CD4-positive, alpha-beta T cell treated with Interleukin-4 for 4 hours (primary cell): ENCODE results near the gene TLE1.

Experiments
- DNase-seq: peaks from one replicate; pipeline ENCODE4 v3.0.0-alpha.2; 2020

The TLE1 gene

DNA sequence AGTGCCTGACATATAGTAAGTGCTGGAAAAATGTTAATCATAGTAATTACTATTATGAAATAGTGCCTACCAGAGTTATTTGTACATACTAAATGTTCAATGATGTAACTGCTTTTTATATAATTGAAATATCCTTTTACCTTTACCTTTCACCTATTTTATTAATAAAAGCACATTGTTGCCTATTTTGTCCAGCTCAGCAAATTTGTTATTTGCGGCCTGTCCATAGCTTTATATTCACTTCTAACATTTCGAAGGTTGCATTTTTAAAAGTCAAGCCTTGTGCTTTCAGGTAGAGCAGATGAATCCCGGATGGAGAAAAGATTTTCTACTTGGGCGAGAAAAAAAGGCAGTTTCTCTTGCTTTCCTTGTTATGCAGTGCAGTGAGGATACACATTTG lies 119.3 kb downstream of the TLE1 start:
- no peak for DNase-seq

GRCh38 chr9:81566074-81566698 lies 123.2 kb downstream of the TLE1 start:
- no peak for DNase-seq

DNA sequence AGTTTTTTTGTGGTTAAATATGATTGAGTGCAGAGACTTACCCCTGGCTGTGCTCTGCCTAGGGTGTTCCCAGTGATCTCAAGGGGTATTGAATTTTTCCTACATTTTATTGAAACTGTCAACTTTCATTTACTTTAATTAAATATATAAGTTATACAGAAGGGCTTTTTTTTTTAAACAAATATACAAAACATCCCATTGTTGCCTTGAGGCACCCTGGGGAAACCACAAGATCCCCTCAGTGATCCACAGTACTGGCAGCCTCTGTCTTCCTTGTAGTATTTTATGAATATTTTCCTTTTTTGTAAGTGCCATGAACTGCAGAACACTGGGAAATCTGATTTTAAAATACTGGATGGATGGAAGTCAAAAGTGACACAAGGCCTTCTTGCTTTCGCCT lies 123.7 kb downstream of the TLE1 start:
- no peak for DNase-seq

GRCh38 chr9:81565144-81565543 lies 124.2 kb downstream of the TLE1 start:
- DNase-seq, result no peak

GRCh38 chr9:81564632-81565031 lies 124.7 kb downstream of the TLE1 start:
- DNase-seq, result no peak

- DNase-seq, result no peak
These were observed 125.6 kb downstream of the TLE1 start for GRCh38 chr9:81563739-81564138.

GRCh38 chr9:81563020-81563407 lies 126.3 kb downstream of the TLE1 start:
- DNase-seq, result no peak

DNA sequence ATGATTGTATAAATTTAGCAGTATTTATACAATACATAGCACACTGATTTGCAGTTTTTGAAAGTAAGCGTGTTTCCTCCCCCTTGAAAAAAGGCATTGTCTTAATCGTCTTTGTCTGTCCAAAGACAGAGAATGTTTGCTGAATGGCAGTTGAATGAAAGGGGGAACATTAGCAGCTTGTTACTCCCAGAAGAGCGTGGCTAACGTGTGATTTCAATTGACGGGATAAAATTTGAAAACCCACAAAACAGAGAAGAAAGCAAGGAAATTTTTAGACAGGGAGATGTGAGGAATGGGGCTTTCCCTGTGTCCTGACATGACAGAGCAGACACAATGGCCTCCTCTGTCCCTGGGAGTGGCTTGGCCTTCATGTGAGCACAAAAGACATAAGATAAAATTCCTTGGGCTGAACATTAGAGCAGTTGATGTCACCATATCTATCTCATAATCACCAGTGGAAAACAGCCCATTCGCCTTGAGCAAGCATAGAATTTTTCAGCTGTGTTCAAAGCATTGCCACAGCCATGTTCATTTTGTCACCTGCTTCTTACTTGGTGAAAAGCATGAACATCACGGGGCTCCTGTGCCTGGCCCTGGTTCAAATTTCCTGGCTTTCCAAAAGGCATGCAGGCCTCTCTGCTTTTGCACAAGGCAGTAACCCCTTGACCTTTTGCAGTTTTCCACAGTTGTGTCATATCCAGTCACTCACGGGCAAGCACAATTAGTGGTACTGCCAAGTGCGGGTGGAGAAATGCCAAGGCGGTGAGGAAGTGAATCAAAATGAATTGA lies 126.9 kb downstream of the TLE1 start:
- DNase-seq, result no peak

GRCh38 chr9:81560851-81561732 lies 128.3 kb downstream of the TLE1 start:
- DNase-seq, result no peak

- DNase-seq, result no peak
These were observed 129.6 kb downstream of the TLE1 start for GRCh38 chr9:81559709-81560108.

- no peak for DNase-seq
These were observed 130.2 kb downstream of the TLE1 start for GRCh38 chr9:81559197-81559596.

- no peak for DNase-seq
These were observed 131.1 kb downstream of the TLE1 start for GRCh38 chr9:81558091-81558830.

- DNase-seq, result no peak
These were observed 131.8 kb downstream of the TLE1 start for GRCh38 chr9:81557452-81558090.

GRCh38 chr9:81556923-81557322 lies 132.4 kb downstream of the TLE1 start:
- DNase-seq, result no peak

DNA sequence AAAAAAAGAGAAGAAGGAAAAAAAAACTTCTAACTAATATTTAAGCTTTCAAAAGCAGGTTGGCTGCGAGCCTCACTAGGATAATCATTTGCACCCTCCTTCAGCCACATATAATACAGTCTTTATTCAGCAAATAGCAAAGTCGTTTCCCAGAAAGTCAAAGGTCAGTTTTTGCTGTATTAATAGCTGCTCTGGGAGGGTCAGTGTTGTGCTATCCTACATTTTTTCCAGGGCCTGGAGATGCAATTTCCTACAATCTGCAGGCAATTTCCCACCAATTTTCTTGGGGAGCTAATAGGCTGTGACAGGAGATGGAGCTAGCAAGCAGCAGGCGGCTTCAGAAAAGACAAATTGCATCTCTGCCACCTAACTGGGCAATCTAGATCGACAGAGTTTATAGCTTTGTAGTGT lies 136.8 kb downstream of the TLE1 start:
- DNase-seq, result no peak

- no peak for DNase-seq
These were observed 139.2 kb downstream of the TLE1 start for GRCh38 chr9:81550207-81550583.

DNA sequence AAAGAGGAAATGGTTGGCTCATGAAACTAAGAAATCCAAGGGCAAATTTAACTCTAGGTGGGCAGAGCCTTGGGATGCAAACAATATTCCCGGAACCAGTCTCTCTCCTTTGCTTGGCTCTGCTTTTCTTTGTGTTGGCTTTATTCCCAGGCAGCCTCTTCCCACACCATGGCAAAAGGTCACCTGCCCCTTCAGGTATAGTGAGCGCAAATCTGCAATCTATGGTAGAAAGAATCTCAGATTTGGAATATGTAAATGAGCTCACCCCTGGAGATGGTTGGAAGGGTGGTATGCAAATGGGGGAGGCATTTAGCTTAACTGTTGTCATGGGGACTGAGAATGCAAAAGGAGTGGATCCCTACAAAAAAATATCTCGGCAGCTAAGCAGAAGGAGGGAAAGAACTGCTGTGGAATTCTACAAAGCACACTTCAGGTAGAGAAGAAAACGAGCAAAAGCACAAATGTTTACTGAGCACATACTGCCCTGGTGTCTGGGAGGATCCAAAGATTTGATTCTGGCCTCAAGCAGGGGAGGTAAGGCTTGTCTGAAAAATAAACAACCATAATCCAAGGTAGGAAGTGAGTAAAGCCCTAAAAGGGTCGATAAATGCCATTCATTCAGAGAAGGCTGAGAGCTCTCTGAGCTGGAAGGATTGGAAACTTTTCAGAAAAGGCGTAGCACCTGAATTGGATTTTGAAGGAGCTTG lies 139.7 kb downstream of the TLE1 start:
- no peak for DNase-seq

DNA sequence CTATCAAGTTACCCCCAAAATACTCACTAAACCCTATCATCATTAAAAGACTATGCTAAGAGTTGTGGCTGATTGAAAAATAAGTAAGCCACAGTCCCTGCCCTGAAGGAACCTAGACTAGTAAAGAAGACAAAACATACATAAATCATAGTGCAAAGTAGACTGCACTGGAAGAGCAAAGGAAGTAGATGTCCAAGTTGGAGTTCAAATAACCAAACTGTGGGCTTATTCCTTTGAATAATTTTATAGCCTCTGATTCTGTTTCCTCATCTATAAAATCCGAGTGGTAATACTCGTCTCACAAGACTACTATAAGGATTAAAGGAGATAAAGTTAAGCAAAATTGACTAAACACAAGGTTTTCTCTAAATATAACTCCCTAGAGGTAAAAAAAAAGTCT lies 140.4 kb downstream of the TLE1 start:
- DNase-seq, result no peak

DNA sequence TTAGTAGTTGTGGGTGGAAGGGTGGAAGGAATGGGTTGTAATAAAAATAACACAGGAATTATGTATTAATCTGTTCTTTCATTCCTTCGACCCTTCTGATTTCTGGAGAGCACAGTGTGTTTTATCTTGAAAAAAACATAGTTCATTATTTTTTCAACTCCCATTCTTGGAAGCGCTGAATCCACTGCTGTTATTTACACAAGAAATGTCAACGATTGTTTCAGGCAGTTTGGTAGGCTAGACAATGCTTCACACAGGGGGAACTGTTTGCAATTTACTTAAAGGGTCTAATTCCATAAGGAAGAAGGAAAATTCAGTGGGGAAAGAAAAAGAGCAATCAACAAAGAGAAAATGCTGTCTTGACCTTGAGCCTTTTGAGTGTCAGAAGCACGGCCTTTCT lies 142.9 kb downstream of the TLE1 start:
- DNase-seq, result no peak

DNA sequence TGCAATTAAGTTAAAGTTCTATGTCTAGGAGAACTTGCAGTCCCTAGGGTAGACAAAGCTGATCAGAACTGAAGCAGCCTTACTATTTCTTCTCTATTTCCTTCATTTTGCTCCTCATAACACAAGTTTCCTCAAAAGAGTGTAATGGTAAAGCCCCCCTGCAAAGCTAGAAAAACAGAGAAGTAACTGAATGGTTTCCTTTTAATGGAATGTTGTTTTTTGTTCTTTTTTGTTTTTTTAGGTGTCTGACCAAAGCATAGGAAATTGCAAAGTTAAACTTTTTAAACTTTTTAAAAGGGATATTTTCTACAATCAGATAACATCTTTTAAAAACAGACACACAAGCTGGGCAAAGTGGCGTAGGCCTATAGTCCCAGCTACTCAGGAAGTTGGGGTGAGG lies 145.7 kb downstream of the TLE1 start:
- DNase-seq, result no peak

DNA sequence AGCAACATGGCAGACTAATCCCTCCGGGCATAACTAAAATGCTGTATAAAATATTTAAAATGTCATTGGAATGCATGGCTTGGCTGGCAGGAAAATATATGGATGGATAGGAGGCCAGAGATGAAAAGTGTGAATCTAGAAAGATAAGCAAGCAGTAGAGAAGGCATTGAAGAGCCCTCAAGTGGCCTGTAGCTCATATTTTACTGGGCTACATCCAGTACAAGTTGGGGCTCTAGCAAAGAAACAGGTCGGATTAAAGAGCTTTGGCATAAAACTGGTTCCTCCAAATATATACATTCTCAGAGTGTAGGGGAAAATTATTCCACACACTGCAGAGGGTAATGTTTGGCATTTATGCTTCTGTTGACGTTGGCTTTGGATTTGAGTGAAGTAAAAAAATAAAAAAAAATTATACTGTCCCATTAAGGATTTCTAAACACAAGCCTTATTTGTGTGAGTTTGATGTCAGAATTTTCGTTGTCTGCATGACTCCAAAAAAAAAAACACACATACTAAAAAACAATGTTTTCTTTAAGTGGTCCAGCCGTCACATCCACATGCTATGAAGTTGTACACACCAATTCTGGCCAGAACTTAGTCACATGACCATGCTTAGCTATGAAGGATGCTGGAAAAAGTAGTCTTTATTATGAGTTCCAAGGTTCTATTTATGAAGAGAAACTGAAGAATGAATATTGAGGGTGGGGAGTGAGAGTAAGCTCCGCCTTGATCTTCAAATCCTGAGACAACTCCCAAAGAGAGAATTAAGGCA lies 147.0 kb downstream of the TLE1 start:
- DNase-seq, result no peak
